Loucy (cell line): Measurements from ENCODE around the gene FAM3B.

Source experiments
- H2AFZ ChIP-seq: fragments of 200-600 bp; sonication (generic); 2 replicates; pipeline ENCODE4 v1.6.0; 2016; ENCODE audit warnings: antibody characterized with exemption, mild to moderate bottlenecking, low read length, moderate library complexity
- H3F3A ChIP-seq: fragments of 200-600 bp; 2 replicates; pipeline ENCODE4 v1.6.0; 2016; ENCODE audit warnings: antibody characterized with exemption, low read depth, mild to moderate bottlenecking
- H3K27me3 ChIP-seq: fragments of 200-600 bp; sonication (generic); 2 replicates; pipeline ENCODE4 v1.6.1; 2014; ENCODE audit warnings: low read length, mild to moderate bottlenecking; ENCODE audit not compliant: insufficient read depth, poor library complexity, severe bottlenecking
- H3K36me3 ChIP-seq: fragments of 200-600 bp; sonication (generic); 2 replicates; pipeline ENCODE4 v1.6.1; 2016; ENCODE audit warnings: low read length; ENCODE audit not compliant: insufficient read depth
- H3K4me1 ChIP-seq: fragments of 200-600 bp; sonication (generic); 2 replicates; pipeline ENCODE4 v1.5.1; 2014; ENCODE audit warnings: low read length, mild to moderate bottlenecking; ENCODE audit not compliant: insufficient read depth, poor library complexity, severe bottlenecking
- H3K4me2 ChIP-seq: fragments of 200-600 bp; sonication (generic); 2 replicates; pipeline ENCODE4 v1.6.0; 2014; ENCODE audit warnings: antibody characterized with exemption, low read length, low read depth, mild to moderate bottlenecking; ENCODE audit not compliant: poor library complexity, severe bottlenecking
- H3K4me3 ChIP-seq: fragments of 200-600 bp; sonication (generic); 2 replicates; pipeline ENCODE4 v1.5.1; 2014; ENCODE audit warnings: low read length, mild to moderate bottlenecking, mixed read lengths; ENCODE audit not compliant: poor library complexity, severe bottlenecking
- H3K79me2 ChIP-seq: fragments of 200-600 bp; sonication (generic); 2 replicates; pipeline ENCODE4 v1.6.1; 2014; ENCODE audit warnings: low read length; ENCODE audit not compliant: insufficient read depth
- H3K9ac ChIP-seq: fragments of 200-600 bp; sonication (generic); 2 replicates; pipeline ENCODE4 v1.6.0; 2014; ENCODE audit warnings: mild to moderate bottlenecking, low read depth, low read length, moderate library complexity; ENCODE audit not compliant: poor library complexity, severe bottlenecking
- H3K9me2 ChIP-seq: fragments of 200-600 bp; sonication (generic); replicated peaks from 2 replicates; pipeline ENCODE4 v1.6.1; 2016; ENCODE audit warnings: low read depth, low read length, mixed read lengths
- H3K9me3 ChIP-seq: fragments of 200-600 bp; sonication (generic); 2 replicates; pipeline ENCODE4 v1.6.1; 2014; ENCODE audit warnings: mild to moderate bottlenecking, antibody characterized with exemption, low read length, low read depth; ENCODE audit not compliant: insufficient read depth
- H4K20me1 ChIP-seq: fragments of 200-600 bp; sonication (generic); 2 replicates; pipeline ENCODE4 v1.6.0; 2014; ENCODE audit warnings: antibody characterized with exemption, low read length, mild to moderate bottlenecking; ENCODE audit not compliant: insufficient read depth, poor library complexity, severe bottlenecking
- CTCF ChIP-seq: fragments of 200-600 bp; sonication (generic); conservative IDR thresholded peaks from 2 replicates; pipeline ENCODE4 v1.5.1; 2014; ENCODE audit warnings: mild to moderate bottlenecking, antibody characterized with exemption, low read length
- EZH2phosphoT487 ChIP-seq: fragments of 200-600 bp; IDR thresholded peaks from 2 replicates; pipeline ENCODE4 v1.6.1; 2018; ENCODE audit warnings: antibody characterized with exemption, mild to moderate bottlenecking, moderate library complexity, borderline replicate concordance

Gene FAM3B, protein sequence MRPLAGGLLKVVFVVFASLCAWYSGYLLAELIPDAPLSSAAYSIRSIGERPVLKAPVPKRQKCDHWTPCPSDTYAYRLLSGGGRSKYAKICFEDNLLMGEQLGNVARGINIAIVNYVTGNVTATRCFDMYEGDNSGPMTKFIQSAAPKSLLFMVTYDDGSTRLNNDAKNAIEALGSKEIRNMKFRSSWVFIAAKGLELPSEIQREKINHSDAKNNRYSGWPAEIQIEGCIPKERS

GRCh38 chr21:41316200-41317062 is at the start of gene FAM3B:
Gene FAM3B, plus strand, starts transcription at chr21:41316801. Its CDS starts 79 bp downstream, at chr21:41316880.
- no peak within 1 kb of the TSS for H3K4me2 ChIP-seq
- H2AFZ ChIP-seq, result no peak within 1 kb of the TSS
- no peaks in the 10 kb centered on the region for H3K36me3 ChIP-seq
- no peak within 1 kb of the TSS for H3K4me3 ChIP-seq
- H3K27me3 ChIP-seq, result no peaks in the 10 kb centered on the region
- H3F3A ChIP-seq, result no peaks in the 10 kb centered on the region
- no peaks in the 10 kb centered on the region for H3K9me2 ChIP-seq
- no peaks in the 10 kb centered on the region for H3K79me2 ChIP-seq
- H3K9me3 ChIP-seq, result no peaks in the 10 kb centered on the region
- H3K4me1 ChIP-seq, result no peaks in the 10 kb centered on the region
- H4K20me1 ChIP-seq, result no peaks in the 10 kb centered on the region
- no peak within 1 kb of the TSS for H3K9ac ChIP-seq
- no peak for TF ChIP-seq EZH2phosphoT487
- no peak for TF ChIP-seq CTCF

GRCh38 chr21:41267346-41267745 is 49.3 kb upstream of the FAM3B start:
- Histone ChIP-seq H4K20me1 (no peaks in the 10 kb centered on the region), H3K9me2 (no peaks in the 10 kb centered on the region), H3F3A (no peaks in the 10 kb centered on the region)

DNA sequence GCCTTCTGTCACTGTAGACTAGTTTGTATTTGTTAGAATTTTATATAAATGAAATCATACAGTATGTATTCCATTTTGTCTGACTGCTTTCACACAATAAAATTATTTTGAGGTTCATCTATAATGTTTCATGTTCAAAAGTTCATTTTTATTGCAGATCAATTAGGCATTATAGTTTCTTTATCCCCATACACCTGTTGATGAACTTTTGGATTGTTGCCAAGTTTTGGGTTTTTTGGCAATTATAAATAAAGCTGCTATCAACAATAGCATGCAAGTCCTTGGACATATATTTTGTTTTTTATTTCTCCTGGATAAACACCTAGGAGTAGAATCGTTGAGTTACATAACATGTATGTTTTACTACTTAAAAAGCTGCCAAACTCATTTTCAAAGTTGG is 47.1 kb upstream of the FAM3B start:
- H3K4me1 ChIP-seq, result no peaks in the 10 kb centered on the region

More at GRCh38 chr21:41267346-41267745, 49.3 kb upstream of the FAM3B start:
- H3K4me1 ChIP-seq, result no peaks in the 10 kb centered on the region
- TF ChIP-seq CTCF (no peak), EZH2phosphoT487 (no peak)
- H3K9ac ChIP-seq, result no peak overlapping the region
- no peak overlapping the region for H2AFZ ChIP-seq
- H3K36me3 ChIP-seq, result no peaks in the 10 kb centered on the region
- H3K4me3 ChIP-seq, result no peak overlapping the region
- peaks cover 8% of the 10 kb centered on the region; the same call in 1 of the 2 replicates for H3K9me3 ChIP-seq
- no peaks in the 10 kb centered on the region for H3K79me2 ChIP-seq
- H3K4me2 ChIP-seq, result no peak overlapping the region
- H3K27me3 ChIP-seq, result no peaks in the 10 kb centered on the region

More for the DNA sequence above, 47.1 kb upstream of the FAM3B start:
- no peaks in the 10 kb centered on the region for H3K36me3 ChIP-seq
- H3K27me3 ChIP-seq, result no peaks in the 10 kb centered on the region
- no peak overlapping the region for H3K4me2 ChIP-seq
- TF ChIP-seq CTCF (no peak), EZH2phosphoT487 (no peak)
- H3K9ac ChIP-seq, result no peak overlapping the region
- H3K79me2 ChIP-seq, result no peaks in the 10 kb centered on the region
- no peaks in the 10 kb centered on the region for H3F3A ChIP-seq
- no peaks in the 10 kb centered on the region for H4K20me1 ChIP-seq
- no peak overlapping the region for H2AFZ ChIP-seq
- H3K4me3 ChIP-seq, result no peak overlapping the region
- H3K9me3 ChIP-seq, result peaks cover 6% of the 10 kb centered on the region; the same call in 1 of the 2 replicates
- no peaks in the 10 kb centered on the region for H3K9me2 ChIP-seq
